T-cell (primary cell): ENCODE measurements around the gene RAF1. TPM values are rescaled to one million over a fixed set of nuclear protein-coding genes. Genes with fewer than 3 reads are reported as not detected.
"Not testable (repeated sequence)": the region's sequence is repeated elsewhere in the genome, so short reads cannot be mapped to it uniquely, and the experiment has no call there.

Source experiments
- ATAC-seq, 4 experiments: fragments of 200-7000 bp in 3 of 4; fragments of 150-1000 bp in 1 of 4; cut with Tn5 transposase; replicated peaks in 1 of 4; 1 replicate in 3 of 4; 2 replicates in 1 of 4; pipeline ENCODE4 v1.10.0; 2021; ENCODE audit warnings: moderate library complexity in 3 of 4, mild to moderate bottlenecking in 2 of 4, moderate number of reproducible peaks in 1 of 4
- CTCF ChIA-PET, 2 donors: fragments of 300-600 bp; sonication (Branson Sonifier 250); formaldehyde crosslinking; loops; one replicate each; lab custom pipeline; 2022; ENCODE audit warnings: antibody characterized with exemption in 2 of 2; lab: Charles Lee
- POLR2A ChIA-PET, 2 donors: fragments of 300-600 bp; sonication (Branson Sonifier 250); formaldehyde crosslinking; loops; one replicate each; lab custom pipeline; 2022; ENCODE audit warnings: antibody characterized with exemption in 2 of 2; lab: Charles Lee
- DNase-seq, 35 experiments: peaks; one replicate each; pipeline versions ENCODE4 v3.0.0 to v3.0.0-alpha.2; 2013 to 2023
- H3K27ac ChIP-seq: one replicate; pipeline ENCODE4 v1.5.1; 2013; ENCODE audit warnings: low read length
- H3K27me3 ChIP-seq, 2 experiments: replicated peaks in 1 of 2; 1 replicate in 1 of 2; 2 replicates in 1 of 2; pipeline versions ENCODE4 v1.6.1 to v1.7.0; 2013; ENCODE audit warnings: low read length in 1 of 2, mixed read lengths in 1 of 2; ENCODE audit not compliant: control insufficient read depth in 2 of 2, insufficient read depth in 2 of 2; ENCODE audit errors: extremely low read depth in 1 of 2
- H3K36me3 ChIP-seq, 2 donors: 1 replicate in 1 of 2; 2 replicates in 1 of 2; pipeline versions ENCODE4 v1.6.1 to v1.7.0; 2013; ENCODE audit warnings: low read length in 1 of 2; ENCODE audit not compliant: control insufficient read depth in 2 of 2, insufficient read depth in 1 of 2; ENCODE audit errors: extremely low read depth in 1 of 2
- H3K4me1 ChIP-seq, 2 experiments: 1 replicate in 1 of 2; 2 replicates in 1 of 2; pipeline versions ENCODE4 v1.6.1 to v1.7.0; 2013; ENCODE audit warnings: low read length in 2 of 2, mixed read lengths in 1 of 2; ENCODE audit not compliant: insufficient read depth in 2 of 2, control insufficient read depth in 1 of 2; ENCODE audit errors: extremely low read depth in 1 of 2
- H3K4me3 ChIP-seq, 2 donors: 1 replicate in 1 of 2; 2 replicates in 1 of 2; pipeline versions ENCODE4 v1.5.1 to v1.7.0; 2013; ENCODE audit warnings: mild to moderate bottlenecking in 2 of 2, low read length in 1 of 2, moderate library complexity in 1 of 2; ENCODE audit not compliant: control insufficient read depth in 1 of 2; ENCODE audit errors: extremely low read depth in 1 of 2
- H3K9me3 ChIP-seq: 2 replicates; pipeline ENCODE4 v1.7.0; 2013
- H3K27ac Mint-ChIP-seq, 2 donors: one replicate each; pipeline ENCODE4 v1.8.0; 2020 to 2021; ENCODE audit warnings: mild to moderate bottlenecking in 2 of 2, mixed read lengths in 2 of 2
- H3K27me3 Mint-ChIP-seq, 2 donors: one replicate each; pipeline ENCODE4 v1.8.0; 2021 to 2022; ENCODE audit warnings: mixed read lengths in 2 of 2
- H3K36me3 Mint-ChIP-seq: one replicate; pipeline ENCODE4 v1.8.0; 2021; ENCODE audit warnings: mixed read lengths
- H3K4me1 Mint-ChIP-seq, 3 donors: one replicate each; pipeline ENCODE4 v1.8.0; 2020 to 2022; ENCODE audit warnings: mixed read lengths in 3 of 3, mild to moderate bottlenecking in 1 of 3
- H3K4me3 Mint-ChIP-seq, 3 donors: one replicate each; pipeline ENCODE4 v1.8.0; 2020 to 2022; ENCODE audit warnings: mild to moderate bottlenecking in 3 of 3, mixed read lengths in 3 of 3, moderate library complexity in 3 of 3
- H3K9me3 Mint-ChIP-seq, 3 donors: one replicate each; pipeline ENCODE4 v1.8.0; 2020 to 2022; ENCODE audit warnings: mixed read lengths in 3 of 3
- WGBS: methylation state at CpG from one replicate; pipeline ENCODE4 v1.1.5; 2013; ENCODE audit warnings: missing lambda C conversion rate; ENCODE audit not compliant: insufficient coverage; 5-methylcytosine and 5-hydroxymethylcytosine counted together
- total RNA-seq, 35 experiments: library from RNA in 6 of 35; stranded (reverse) in 6 of 35; fragments of 120-200 nt in 1 of 35; gene quantifications; one replicate each; pipeline versions ENCODE4 v1.2.1 to v1.2.4 and lab custom pipeline; 2013 to 2026

Gene RAF1
- total RNA-seq, 5 donors from 2014 or later (not counting 1 experiment from before 2014, with no cell fraction given) = 95.3 to 112 (median 105) TPM

- Histone ChIP-seq H3K9me3 (no peaks in the 10 kb centered on the region), H3K36me3 (no peaks in the 10 kb centered on the region), H3K27ac (peak overlapping the region; percentile 95), H3K4me1 (peaks cover 19 to 39% of the 10 kb centered on the region in 2 experiments), H3K4me3 (peak overlapping the region; percentile 67 to 96), H3K27me3 (no peaks in the 10 kb centered on the region)
- ATAC-seq = no peak
- H3K4me1 Mint-ChIP-seq = peaks cover 48 to 56% (median 50%) of the 10 kb centered on the region in 3 donors
- DNase-seq = peak in 1 of 35 experiments; percentile 3
- WGBS = 38% methylated on average over 1 of the region's 5 CpGs
- H3K36me3 Mint-ChIP-seq = peaks cover 3% of the 10 kb centered on the region
- POLR2A ChIA-PET = interaction anchor here (0.6 to 1.3 kb wide), 4 partner anchors 9 to 158 kb away, joined by 4 to 8 read pairs (median 6); no protein-coding TSS in a partner anchor
- no peaks in the 10 kb centered on the region for H3K9me3 Mint-ChIP-seq
- CTCF ChIA-PET = interaction anchor here in 1 of 2 donors (0.8 kb wide), 1 partner anchor 58 kb away, joined by 7 read pairs; no protein-coding TSS in a partner anchor
- H3K27me3 Mint-ChIP-seq = no peaks in the 10 kb centered on the region
- H3K27ac Mint-ChIP-seq = peak overlapping the region; percentile 72 to 94
- H3K4me3 Mint-ChIP-seq = peak overlapping the region; percentile 93 to 99 (median 98)
Observed at GRCh38 chr3:12661926-12662592, 1.9 kb downstream of the RAF1 start.

GRCh38 chr3:12661375-12661774, 2.5 kb downstream of the RAF1 start:
- H3K27ac ChIP-seq, H3K9me3 ChIP-seq, H3K27me3 ChIP-seq, H3K27me3 Mint-ChIP-seq, H3K36me3 ChIP-seq, H3K4me3 ChIP-seq, H3K36me3 Mint-ChIP-seq, H3K9me3 Mint-ChIP-seq, CTCF ChIA-PET, DNase-seq, H3K27ac Mint-ChIP-seq, ATAC-seq: not testable (repeated sequence)
- Mint-ChIP-seq H3K4me3 (peak overlapping the region in 2 of 3 donors; percentile 37 to 93), H3K4me1 (peaks cover 55 to 62% (median 57%) of the 10 kb centered on the region in 3 donors)
- peaks cover 19 to 44% of the 10 kb centered on the region in 2 experiments for H3K4me1 ChIP-seq
- WGBS = no CpG with 5 or more reads among the region's 13 CpGs
- POLR2A ChIA-PET = interaction anchor here (0.6 to 1.3 kb wide), 2 partner anchors 8 to 59 kb away, joined by 3 to 4 read pairs; no protein-coding TSS in a partner anchor

DNA sequence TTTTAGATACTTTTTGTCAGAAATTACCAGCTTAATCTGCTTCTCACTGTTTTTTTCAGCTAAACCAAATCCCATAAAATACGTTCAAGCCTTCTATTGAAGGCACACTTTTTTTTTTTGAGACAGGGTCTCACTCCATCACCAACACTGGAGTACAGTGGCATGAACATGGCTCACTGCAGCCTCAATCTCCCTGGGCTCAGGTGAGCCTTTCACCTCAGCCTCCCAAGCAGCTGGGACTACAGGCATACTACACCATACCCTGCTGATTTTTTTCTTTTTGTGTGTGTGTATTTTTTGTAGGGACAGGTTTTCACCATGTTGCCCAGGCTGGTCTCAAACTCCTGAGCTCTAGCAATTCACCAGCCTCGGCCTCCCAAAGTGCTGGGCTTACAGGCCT, 3.7 kb downstream of the RAF1 start:
- 90% methylated on average over 2 of the region's 2 CpGs for WGBS
- Histone ChIP-seq H3K36me3 (no peaks in the 10 kb centered on the region), H3K27me3 (no peaks in the 10 kb centered on the region), H3K9me3 (no peaks in the 10 kb centered on the region), H3K4me1 (peaks cover 19 to 44% of the 10 kb centered on the region in 2 experiments), H3K27ac (no peak overlapping the region), H3K4me3 (no peak overlapping the region)
- no peaks in the 10 kb centered on the region for H3K9me3 Mint-ChIP-seq
- peaks cover 65 to 72% (median 68%) of the 10 kb centered on the region in 3 donors for H3K4me1 Mint-ChIP-seq
- no peaks in the 10 kb centered on the region for H3K27me3 Mint-ChIP-seq
- H3K4me3 Mint-ChIP-seq = peak overlapping the region in 2 of 3 donors; percentile 41 to 93
- POLR2A ChIA-PET = interaction anchor here (0.6 to 1.4 kb wide), 4 partner anchors 10 to 1720 kb away, joined by 3 to 4 read pairs (median 4); no protein-coding TSS in a partner anchor
- CTCF ChIA-PET = no interaction called here
- DNase-seq (no peak), ATAC-seq (no peak)
- H3K27ac Mint-ChIP-seq = peak overlapping the region in 1 of 2 donors; percentile 31
- peaks cover 12% of the 10 kb centered on the region for H3K36me3 Mint-ChIP-seq

- peak overlapping the region; percentile 7 to 32 (median 26) for H3K4me3 Mint-ChIP-seq
- H3K36me3 Mint-ChIP-seq = peaks cover 12% of the 10 kb centered on the region
- H3K27ac Mint-ChIP-seq = no peak overlapping the region
- H3K4me1 ChIP-seq = peaks cover 16 to 39% of the 10 kb centered on the region in 2 experiments
- CTCF ChIA-PET = interaction anchor here (0.6 to 0.9 kb wide), 2 partner anchors 30 to 1281 kb away, joined by 3 read pairs; no protein-coding TSS in a partner anchor
- H3K4me3 ChIP-seq = no peak overlapping the region
- no peak for ATAC-seq
- no peak overlapping the region for H3K27ac ChIP-seq
- WGBS = 70% methylated on average over 2 of the region's 3 CpGs
- peaks cover 65 to 69% (median 67%) of the 10 kb centered on the region in 3 donors for H3K4me1 Mint-ChIP-seq
- no peaks in the 10 kb centered on the region for H3K9me3 Mint-ChIP-seq
- H3K36me3 ChIP-seq = no peaks in the 10 kb centered on the region
- POLR2A ChIA-PET = interaction anchor here (0.5 to 1.4 kb wide), 5 partner anchors 9 to 1720 kb away, joined by 3 to 4 read pairs (median 3); no protein-coding TSS in a partner anchor
- no peak for DNase-seq
- no peaks in the 10 kb centered on the region for H3K27me3 Mint-ChIP-seq
- no peaks in the 10 kb centered on the region for H3K9me3 ChIP-seq
- no peaks in the 10 kb centered on the region for H3K27me3 ChIP-seq
Observed at GRCh38 chr3:12659316-12660015, 4.5 kb downstream of the RAF1 start.

- WGBS = 50% methylated on average over 1 of the region's 4 CpGs
- ATAC-seq (no peak), DNase-seq (no peak)
- peak overlapping the region in 1 of 3 donors; percentile 26 for H3K4me3 Mint-ChIP-seq
- H3K36me3 Mint-ChIP-seq = peaks cover 12% of the 10 kb centered on the region
- Histone ChIP-seq H3K36me3 (no peaks in the 10 kb centered on the region), H3K9me3 (no peaks in the 10 kb centered on the region), H3K4me3 (no peak overlapping the region), H3K4me1 (peaks cover 15 to 39% of the 10 kb centered on the region in 2 experiments), H3K27me3 (no peaks in the 10 kb centered on the region), H3K27ac (no peak overlapping the region)
- H3K4me1 Mint-ChIP-seq = peaks cover 66 to 70% (median 68%) of the 10 kb centered on the region in 3 donors
- no peak overlapping the region for H3K27ac Mint-ChIP-seq
- CTCF ChIA-PET = interaction anchor here in 1 of 2 donors (0.9 kb wide), 1 partner anchor 29 kb away, joined by 3 read pairs; no protein-coding TSS in a partner anchor
- no peaks in the 10 kb centered on the region for H3K9me3 Mint-ChIP-seq
- no peaks in the 10 kb centered on the region for H3K27me3 Mint-ChIP-seq
- POLR2A ChIA-PET = interaction anchor here (0.5 to 1.4 kb wide), 3 partner anchors 9 to 101 kb away, joined by 4 to 10 read pairs (median 4); partner anchors contain the start of gene MKRN2 (in 1 of the 2)
Observed at GRCh38 chr3:12658593-12659058, 5.3 kb downstream of the RAF1 start.

DNA sequence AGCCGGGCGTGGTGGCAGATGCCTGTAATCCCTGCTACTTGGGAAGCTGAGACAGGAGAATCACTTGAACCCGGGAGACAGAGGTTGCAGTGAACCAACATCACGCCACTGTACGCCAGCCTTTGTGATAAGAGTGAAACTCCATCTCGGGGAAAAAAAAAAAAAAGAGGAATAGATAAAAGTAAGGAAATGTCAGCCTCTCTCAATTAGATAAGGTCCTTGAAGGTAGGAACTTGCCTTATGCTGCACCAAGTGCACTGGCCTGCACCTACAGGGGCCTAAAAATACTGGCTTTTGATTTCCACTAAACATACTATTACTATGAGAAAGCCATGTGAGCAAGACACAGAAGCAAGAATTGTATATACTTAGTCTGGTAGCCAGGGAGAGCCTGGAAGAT, 7.1 kb downstream of the RAF1 start:
- DNase-seq = no peak
- H3K4me1 Mint-ChIP-seq = peaks cover 60 to 71% (median 69%) of the 10 kb centered on the region in 3 donors
- Histone ChIP-seq H3K27me3 (no peaks in the 10 kb centered on the region), H3K36me3 (no peaks in the 10 kb centered on the region), H3K9me3 (no peaks in the 10 kb centered on the region), H3K27ac (no peak overlapping the region), H3K4me3 (no peak overlapping the region), H3K4me1 (peaks cover 10 to 31% of the 10 kb centered on the region in 2 experiments)
- ChIA-PET POLR2A (interaction anchor here in 1 of 2 donors (0.7 kb wide), 1 partner anchor 11 kb away, joined by 3 read pairs; no protein-coding TSS in a partner anchor), CTCF (no interaction called here)
- H3K27ac Mint-ChIP-seq = no peak overlapping the region
- ATAC-seq = no peak
- WGBS = 100% methylated on average over 3 of the region's 6 CpGs
- no peaks in the 10 kb centered on the region for H3K9me3 Mint-ChIP-seq
- no peaks in the 10 kb centered on the region for H3K27me3 Mint-ChIP-seq
- no peak overlapping the region for H3K4me3 Mint-ChIP-seq
- peaks cover 12% of the 10 kb centered on the region for H3K36me3 Mint-ChIP-seq
